Bronchial epithelial cell (primary cell): Measurements from ENCODE around the gene ANKS6. TPM values are rescaled to one million over a fixed set of nuclear protein-coding genes. Genes with fewer than 3 reads are reported as not detected.

Source experiments
- DNase-seq: peaks from one replicate; pipeline ENCODE4 v3.0.0-alpha.2; 2010; ENCODE audit warnings: low read depth
- FAIRE-seq: peaks from 2 replicates; lab custom pipeline; 2011; peaks lifted over from hg19 to GRCh38; lab: Jason Lieb, UNC
- H3K27me3 ChIP-seq: 2 replicates; pipeline ENCODE4 v1.5.1; 2011; ENCODE audit warnings: low read length; ENCODE audit not compliant: control insufficient read depth, insufficient read depth
- H3K36me3 ChIP-seq: 2 replicates; pipeline ENCODE4 v1.5.1; 2011; ENCODE audit warnings: low read length; ENCODE audit not compliant: control insufficient read depth, insufficient read depth
- H3K4me3 ChIP-seq: 2 replicates; pipeline ENCODE4 v1.5.1; 2011; ENCODE audit warnings: mild to moderate bottlenecking, low read depth, low read length, control low read depth
- CTCF ChIP-seq: IDR thresholded peaks from 2 replicates; pipeline ENCODE4 v1.5.1; 2011; ENCODE audit warnings: mild to moderate bottlenecking, moderate library complexity, low read length, control low read depth, inconsistent platforms; ENCODE audit not compliant: insufficient read depth, severe bottlenecking
- total RNA-seq: library from RNA; depleted of rRNA; stranded (reverse); fragments of >200 nt; gene quantifications from 2 replicates; pipeline ENCODE4 v1.2.1, GENCODE V29; 2014

ANKS6 gene
- total RNA-seq, 1 donor from 2014 or later: 32.1 TPM

- peaks cover 2% of the 10 kb centered on the region for H3K36me3 ChIP-seq
- H3K4me3 ChIP-seq: no peak overlapping the region
- no peaks in the 10 kb centered on the region for H3K27me3 ChIP-seq
- DNase-seq (no peak), FAIRE-seq (no peak)
- no peak for TF ChIP-seq CTCF
Observed at GRCh38 chr9:98780059-98780749, 16.2 kb downstream of the ANKS6 start.

- DNase-seq (no peak), FAIRE-seq (peak; percentile 13)
- Histone ChIP-seq H3K27me3 (no peaks in the 10 kb centered on the region), H3K36me3 (peaks cover 7% of the 10 kb centered on the region), H3K4me3 (no peak overlapping the region)
- no peak for TF ChIP-seq CTCF
Observed at GRCh38 chr9:98778711-98779530, 17.4 kb downstream of the ANKS6 start.

- Histone ChIP-seq H3K4me3 (no peak overlapping the region), H3K36me3 (peaks cover 7% of the 10 kb centered on the region), H3K27me3 (no peaks in the 10 kb centered on the region)
- FAIRE-seq: peak; percentile 70
- no peak for TF ChIP-seq CTCF
- DNase-seq: no peak
Observed at GRCh38 chr9:98778251-98778650, 18.1 kb downstream of the ANKS6 start.

- no peak for TF ChIP-seq CTCF
- Histone ChIP-seq H3K27me3 (no peaks in the 10 kb centered on the region), H3K36me3 (peaks cover 7% of the 10 kb centered on the region), H3K4me3 (no peak overlapping the region)
- FAIRE-seq (no peak), DNase-seq (no peak)
Observed at GRCh38 chr9:98777618-98778017, 18.7 kb downstream of the ANKS6 start.

GRCh38 chr9:98775831-98776441, 20.4 kb downstream of the ANKS6 start:
- Histone ChIP-seq H3K36me3 (peaks cover 18% of the 10 kb centered on the region), H3K4me3 (no peak overlapping the region), H3K27me3 (no peaks in the 10 kb centered on the region)
- DNase-seq (peak; percentile 63), FAIRE-seq (no peak)
- peak; percentile 59 for TF ChIP-seq CTCF
